Effector memory CD4-positive, alpha-beta T cell (primary cell): ENCODE results near the gene OR5H2.

Experiments
- DNase-seq, 3 donors: peaks; one replicate each; pipeline ENCODE4 v3.0.0-alpha.2; 2020
- H3K27ac ChIP-seq: 2 replicates; pipeline ENCODE4 v1.7.0; 2013; ENCODE audit warnings: mild to moderate bottlenecking, low read length, moderate library complexity; ENCODE audit not compliant: insufficient read depth, poor library complexity, severe bottlenecking
- H3K27me3 ChIP-seq: replicated peaks from 2 replicates; pipeline ENCODE4 v1.7.0; 2013; ENCODE audit warnings: mild to moderate bottlenecking, low read length; ENCODE audit not compliant: insufficient read depth, control insufficient read depth, poor library complexity, severe bottlenecking
- H3K36me3 ChIP-seq: 2 replicates; pipeline ENCODE4 v1.7.0; 2013; ENCODE audit warnings: mild to moderate bottlenecking, low read length, moderate library complexity; ENCODE audit not compliant: control insufficient read depth, insufficient read depth
- H3K4me1 ChIP-seq: 2 replicates; pipeline ENCODE4 v1.7.0; 2013; ENCODE audit warnings: low read length, mild to moderate bottlenecking; ENCODE audit not compliant: control insufficient read depth, insufficient read depth, poor library complexity, severe bottlenecking
- H3K4me3 ChIP-seq: 2 replicates; pipeline ENCODE4 v1.7.0; 2013; ENCODE audit warnings: low read length, low read depth, mild to moderate bottlenecking; ENCODE audit not compliant: insufficient read depth, poor library complexity, severe bottlenecking
- H3K9me3 ChIP-seq: 2 replicates; pipeline ENCODE4 v1.7.0; 2013; ENCODE audit warnings: mild to moderate bottlenecking, low read length, moderate library complexity; ENCODE audit not compliant: control insufficient read depth

The OR5H2 gene

DNA sequence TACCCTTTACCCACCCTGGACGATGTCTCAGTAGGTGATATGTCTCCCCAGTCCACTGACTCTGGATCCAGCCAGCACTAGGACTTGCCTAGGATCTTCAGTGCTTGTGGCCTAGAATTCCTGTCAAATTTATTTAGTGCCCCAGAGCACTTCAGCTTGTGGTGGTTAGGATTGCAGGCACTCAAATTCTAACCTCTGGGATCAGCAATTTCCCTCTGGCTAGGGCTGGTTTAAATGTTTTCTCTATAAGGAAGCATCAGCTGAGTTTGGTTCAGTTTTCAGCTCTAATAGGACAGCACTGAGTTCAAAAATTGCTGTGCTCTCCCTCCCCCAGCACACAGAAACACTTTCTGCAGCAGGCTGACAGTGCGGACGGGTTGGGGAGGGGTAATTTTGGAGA lies 10.2 kb upstream of the OR5H2 start:
- Histone ChIP-seq H3K27me3 (no peaks in the 10 kb centered on the region), H3K27ac (no peak overlapping the region), H3K9me3 (peaks cover 2% of the 10 kb centered on the region), H3K36me3 (no peaks in the 10 kb centered on the region), H3K4me3 (no peak overlapping the region), H3K4me1 (no peaks in the 10 kb centered on the region)
- no peak for DNase-seq

DNA sequence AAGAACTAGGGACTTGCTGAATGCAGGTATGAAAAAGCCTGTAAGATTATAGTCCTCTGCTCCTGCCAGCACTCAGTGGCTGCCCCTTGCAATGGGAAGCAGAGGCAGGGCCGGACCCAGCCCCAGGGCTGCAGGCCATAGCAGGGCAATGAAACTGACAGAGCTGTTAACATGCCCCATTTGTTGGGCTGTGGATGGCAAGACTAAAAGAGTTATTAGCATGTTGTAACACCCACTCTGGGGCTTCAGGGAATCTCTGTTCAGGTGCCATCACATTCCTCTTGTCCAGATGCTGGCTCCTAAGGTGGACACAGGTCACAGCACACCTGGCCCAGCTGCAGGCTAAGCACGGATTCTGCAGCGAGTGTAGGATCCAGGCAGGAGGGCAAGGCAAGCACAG lies 7.4 kb upstream of the OR5H2 start:
- Histone ChIP-seq H3K4me3 (no peak overlapping the region), H3K27ac (no peak overlapping the region), H3K36me3 (no peaks in the 10 kb centered on the region), H3K27me3 (no peaks in the 10 kb centered on the region), H3K4me1 (no peaks in the 10 kb centered on the region), H3K9me3 (peaks cover 2% of the 10 kb centered on the region)
- DNase-seq, result no peak

- no peaks in the 10 kb centered on the region for H3K36me3 ChIP-seq
- no peak overlapping the region for H3K27ac ChIP-seq
- no peak for DNase-seq
- no peaks in the 10 kb centered on the region for H3K4me1 ChIP-seq
- no peaks in the 10 kb centered on the region for H3K9me3 ChIP-seq
- H3K4me3 ChIP-seq, result no peak overlapping the region
- H3K27me3 ChIP-seq, result no peaks in the 10 kb centered on the region
Measured at GRCh38 chr3:98290916-98291315, 8.6 kb downstream of the OR5H2 start.

DNA sequence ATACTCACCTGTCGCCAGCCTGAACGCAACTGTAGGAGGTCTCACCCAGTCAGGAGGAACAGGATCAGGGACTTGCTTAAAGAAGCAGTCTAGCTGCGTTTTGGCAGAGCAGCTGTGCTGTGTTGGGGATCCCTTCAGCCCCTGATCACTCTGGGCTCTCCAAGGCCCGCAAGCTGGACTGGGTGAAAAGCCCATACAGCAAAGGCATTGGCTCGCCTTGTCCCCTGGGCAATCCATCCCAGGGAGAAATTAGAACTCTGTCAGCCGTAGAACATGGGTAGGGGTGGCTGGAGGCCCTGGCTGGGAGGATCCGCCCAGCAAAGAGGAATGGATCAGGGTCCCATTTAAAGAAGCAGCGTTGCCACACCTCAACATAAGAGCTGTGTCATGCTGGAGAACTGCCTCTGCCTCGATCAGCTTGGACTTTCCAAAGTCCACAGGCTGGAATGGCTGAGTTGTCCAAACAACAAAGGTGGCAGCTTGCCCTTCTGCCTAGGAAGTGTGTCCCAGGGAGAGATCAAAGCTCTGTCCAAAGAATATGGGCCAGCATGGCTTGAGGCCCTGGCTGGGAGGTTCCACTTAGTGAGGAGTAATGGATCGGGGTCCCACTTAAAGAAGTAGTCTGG lies 9.1 kb downstream of the OR5H2 start:
- Histone ChIP-seq H3K36me3 (no peaks in the 10 kb centered on the region), H3K27me3 (no peaks in the 10 kb centered on the region), H3K4me3 (no peak overlapping the region), H3K9me3 (no peaks in the 10 kb centered on the region), H3K27ac (no peak overlapping the region), H3K4me1 (no peaks in the 10 kb centered on the region)
- no peak for DNase-seq

- Histone ChIP-seq H3K9me3 (no peaks in the 10 kb centered on the region), H3K4me3 (no peak overlapping the region), H3K4me1 (no peaks in the 10 kb centered on the region), H3K27ac (no peak overlapping the region), H3K27me3 (no peaks in the 10 kb centered on the region), H3K36me3 (no peaks in the 10 kb centered on the region)
- DNase-seq, result no peak
Measured at GRCh38 chr3:98322101-98322500, 39.8 kb downstream of the OR5H2 start.

DNA sequence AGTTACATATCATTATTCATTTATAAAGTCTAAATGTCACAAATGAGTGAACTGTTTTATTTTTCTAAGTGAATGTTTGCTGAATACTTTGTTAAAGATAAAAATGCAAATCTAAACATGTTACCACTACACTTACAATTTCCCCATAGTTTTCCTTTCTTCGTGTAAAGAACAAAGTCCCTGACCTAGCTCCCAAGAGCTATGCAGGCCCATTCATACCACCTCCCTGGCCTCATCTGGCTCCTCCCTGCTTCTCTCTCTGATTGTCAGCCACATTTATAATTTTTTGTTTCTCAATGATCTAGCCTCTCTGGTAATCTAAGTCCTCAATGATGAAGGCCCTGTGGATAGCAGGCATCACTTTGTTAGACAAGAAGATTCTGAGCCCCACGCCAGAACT lies 40.4 kb downstream of the OR5H2 start:
- Histone ChIP-seq H3K4me1 (no peaks in the 10 kb centered on the region), H3K4me3 (no peak overlapping the region), H3K27me3 (no peaks in the 10 kb centered on the region), H3K9me3 (no peaks in the 10 kb centered on the region), H3K36me3 (no peaks in the 10 kb centered on the region), H3K27ac (no peak overlapping the region)
- no peak for DNase-seq

DNA sequence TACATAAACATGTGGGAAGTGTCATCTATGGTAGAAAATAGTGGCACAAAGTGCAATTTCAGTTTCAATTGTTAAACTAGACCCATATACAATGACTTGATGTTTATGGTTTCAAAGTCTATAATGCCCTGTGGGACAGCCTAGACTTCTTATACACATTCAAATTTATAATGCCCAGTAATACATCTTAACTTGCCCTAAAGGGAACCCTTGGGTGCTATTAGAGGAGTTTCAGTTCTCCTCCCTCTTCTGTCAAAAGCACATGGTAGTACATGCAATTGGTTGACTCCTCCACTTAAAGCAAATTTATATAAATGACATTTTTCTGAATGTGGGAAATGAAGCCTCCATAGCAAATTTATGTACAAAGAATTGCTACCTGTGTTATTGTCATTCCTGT lies 41.1 kb downstream of the OR5H2 start:
- Histone ChIP-seq H3K4me1 (no peaks in the 10 kb centered on the region), H3K27ac (no peak overlapping the region), H3K27me3 (no peaks in the 10 kb centered on the region), H3K9me3 (no peaks in the 10 kb centered on the region), H3K4me3 (no peak overlapping the region), H3K36me3 (no peaks in the 10 kb centered on the region)
- DNase-seq, result no peak

- no peak for DNase-seq
- no peaks in the 10 kb centered on the region for H3K4me1 ChIP-seq
- no peaks in the 10 kb centered on the region for H3K36me3 ChIP-seq
- no peak overlapping the region for H3K4me3 ChIP-seq
- no peak overlapping the region for H3K27ac ChIP-seq
- H3K27me3 ChIP-seq, result no peaks in the 10 kb centered on the region
- H3K9me3 ChIP-seq, result no peaks in the 10 kb centered on the region
Measured at GRCh38 chr3:98325055-98325454, 42.8 kb downstream of the OR5H2 start.

GRCh38 chr3:98326105-98326893 lies 44.0 kb downstream of the OR5H2 start:
- no peaks in the 10 kb centered on the region for H3K4me1 ChIP-seq
- H3K4me3 ChIP-seq, result no peak overlapping the region
- no peak overlapping the region for H3K27ac ChIP-seq
- H3K9me3 ChIP-seq, result no peaks in the 10 kb centered on the region
- no peak for DNase-seq
- H3K36me3 ChIP-seq, result no peaks in the 10 kb centered on the region
- H3K27me3 ChIP-seq, result no peaks in the 10 kb centered on the region

GRCh38 chr3:98326945-98327344 lies 44.6 kb downstream of the OR5H2 start:
- Histone ChIP-seq H3K4me1 (no peaks in the 10 kb centered on the region), H3K4me3 (no peak overlapping the region), H3K36me3 (no peaks in the 10 kb centered on the region), H3K27ac (no peak overlapping the region), H3K9me3 (no peaks in the 10 kb centered on the region), H3K27me3 (no peaks in the 10 kb centered on the region)
- DNase-seq, result no peak
